ENCODE data around the gene SPNS3. TPM values are rescaled to one million over a fixed set of nuclear protein-coding genes. Genes with fewer than 3 reads are reported as not detected.

SPNS3 gene
- polyA plus RNA-seq, 1 donor from 2014 or later: not detected

- TF ChIP-seq SMC3 (conservative IDR thresholded peaks at IDR 0.05; ENCODE audit: poor library complexity): no peak
- no peak for TF ChIP-seq MXI1 (conservative IDR thresholded peaks at IDR 0.05; ENCODE audit: poor library complexity, severe bottlenecking)
- TF ChIP-seq POLR2AphosphoS5 (IDR thresholded peaks at IDR 0.05): no peak
- TF ChIP-seq, protein P1, sequence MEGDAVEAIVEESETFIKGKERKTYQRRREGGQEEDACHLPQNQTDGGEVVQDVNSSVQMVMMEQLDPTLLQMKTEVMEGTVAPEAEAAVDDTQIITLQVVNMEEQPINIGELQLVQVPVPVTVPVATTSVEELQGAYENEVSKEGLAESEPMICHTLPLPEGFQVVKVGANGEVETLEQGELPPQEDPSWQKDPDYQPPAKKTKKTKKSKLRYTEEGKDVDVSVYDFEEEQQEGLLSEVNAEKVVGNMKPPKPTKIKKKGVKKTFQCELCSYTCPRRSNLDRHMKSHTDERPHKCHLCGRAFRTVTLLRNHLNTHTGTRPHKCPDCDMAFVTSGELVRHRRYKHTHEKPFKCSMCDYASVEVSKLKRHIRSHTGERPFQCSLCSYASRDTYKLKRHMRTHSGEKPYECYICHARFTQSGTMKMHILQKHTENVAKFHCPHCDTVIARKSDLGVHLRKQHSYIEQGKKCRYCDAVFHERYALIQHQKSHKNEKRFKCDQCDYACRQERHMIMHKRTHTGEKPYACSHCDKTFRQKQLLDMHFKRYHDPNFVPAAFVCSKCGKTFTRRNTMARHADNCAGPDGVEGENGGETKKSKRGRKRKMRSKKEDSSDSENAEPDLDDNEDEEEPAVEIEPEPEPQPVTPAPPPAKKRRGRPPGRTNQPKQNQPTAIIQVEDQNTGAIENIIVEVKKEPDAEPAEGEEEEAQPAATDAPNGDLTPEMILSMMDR (IDR thresholded peaks at IDR 0.05; ENCODE audit: poor library complexity, severe bottlenecking): no peak
- no peak for TF ChIP-seq RAD21 (conservative IDR thresholded peaks at IDR 0.05)
- TF ChIP-seq EP300 (conservative IDR thresholded peaks at IDR 0.05; ENCODE audit: poor library complexity, severe bottlenecking): no peak
- TF ChIP-seq REST (IDR thresholded peaks at IDR 0.05; ENCODE audit: borderline replicate concordance): no peak
- no peak for TF ChIP-seq TAF1 (IDR thresholded peaks at IDR 0.05; ENCODE audit: low read depth)
- no peak for TF ChIP-seq EZH2 (IDR thresholded peaks at IDR 0.05; ENCODE audit: borderline replicate concordance, insufficient read depth, low read length, poor library complexity, severe bottlenecking)
- H2AFZ ChIP-seq (ENCODE audit: low read depth, low read length): no peak overlapping the region
- H3K27me3 ChIP-seq (ENCODE audit: insufficient read depth, low read depth, low read length): no peaks in the 10 kb centered on the region
- no peaks in the 10 kb centered on the region for H4K20me1 ChIP-seq (ENCODE audit: insufficient read depth)
- no peak overlapping the region for H3K4me3 ChIP-seq (ENCODE audit: low read length)
- no peak overlapping the region for H3K27ac ChIP-seq (ENCODE audit: low read length)
- H3K9me3 ChIP-seq (ENCODE audit: low read length): no peaks in the 10 kb centered on the region
- no peaks in the 10 kb centered on the region for H3F3A ChIP-seq (ENCODE audit: insufficient read depth, low read length, poor library complexity, severe bottlenecking)
- no peak overlapping the region for H3K9ac ChIP-seq (ENCODE audit: low read length)
- H3K36me3 ChIP-seq (ENCODE audit: insufficient read depth, low read length): no peaks in the 10 kb centered on the region
- no peak overlapping the region for H3K4me2 ChIP-seq (ENCODE audit: low read length)
- H3K79me2 ChIP-seq (replicated peaks; ENCODE audit: insufficient read depth, low read length): no peaks in the 10 kb centered on the region
- no peaks in the 10 kb centered on the region for H3K9me2 ChIP-seq (ENCODE audit: insufficient read depth, low read length)
Measured at GRCh38 chr17:4523946-4524345, 90.2 kb downstream of the SPNS3 start.

- Histone ChIP-seq H3K4me3 (ENCODE audit: low read length) (no peak overlapping the region), H3K27me3 (ENCODE audit: insufficient read depth, low read depth, low read length) (no peaks in the 10 kb centered on the region), H3K79me2 (replicated peaks; ENCODE audit: insufficient read depth, low read length) (no peaks in the 10 kb centered on the region), H4K20me1 (ENCODE audit: insufficient read depth) (no peaks in the 10 kb centered on the region), H3K36me3 (ENCODE audit: insufficient read depth, low read length) (no peaks in the 10 kb centered on the region), H3F3A (ENCODE audit: insufficient read depth, low read length, poor library complexity, severe bottlenecking) (no peaks in the 10 kb centered on the region), H3K9me2 (ENCODE audit: insufficient read depth, low read length) (no peaks in the 10 kb centered on the region), H3K9ac (ENCODE audit: low read length) (no peak overlapping the region), H3K9me3 (ENCODE audit: low read length) (no peaks in the 10 kb centered on the region), H3K4me2 (ENCODE audit: low read length) (no peak overlapping the region), H2AFZ (ENCODE audit: low read depth, low read length) (no peak overlapping the region), H3K27ac (ENCODE audit: low read length) (no peak overlapping the region)
- TF ChIP-seq MXI1 (conservative IDR thresholded peaks at IDR 0.05; ENCODE audit: poor library complexity, severe bottlenecking) (no peak), POLR2AphosphoS5 (IDR thresholded peaks at IDR 0.05) (no peak), SMC3 (conservative IDR thresholded peaks at IDR 0.05; ENCODE audit: poor library complexity) (no peak)
Measured at GRCh38 chr17:4525691-4526397, 92.1 kb downstream of the SPNS3 start.
